ENCODE results near the gene MEGF9.

MEGF9 gene

DNA sequence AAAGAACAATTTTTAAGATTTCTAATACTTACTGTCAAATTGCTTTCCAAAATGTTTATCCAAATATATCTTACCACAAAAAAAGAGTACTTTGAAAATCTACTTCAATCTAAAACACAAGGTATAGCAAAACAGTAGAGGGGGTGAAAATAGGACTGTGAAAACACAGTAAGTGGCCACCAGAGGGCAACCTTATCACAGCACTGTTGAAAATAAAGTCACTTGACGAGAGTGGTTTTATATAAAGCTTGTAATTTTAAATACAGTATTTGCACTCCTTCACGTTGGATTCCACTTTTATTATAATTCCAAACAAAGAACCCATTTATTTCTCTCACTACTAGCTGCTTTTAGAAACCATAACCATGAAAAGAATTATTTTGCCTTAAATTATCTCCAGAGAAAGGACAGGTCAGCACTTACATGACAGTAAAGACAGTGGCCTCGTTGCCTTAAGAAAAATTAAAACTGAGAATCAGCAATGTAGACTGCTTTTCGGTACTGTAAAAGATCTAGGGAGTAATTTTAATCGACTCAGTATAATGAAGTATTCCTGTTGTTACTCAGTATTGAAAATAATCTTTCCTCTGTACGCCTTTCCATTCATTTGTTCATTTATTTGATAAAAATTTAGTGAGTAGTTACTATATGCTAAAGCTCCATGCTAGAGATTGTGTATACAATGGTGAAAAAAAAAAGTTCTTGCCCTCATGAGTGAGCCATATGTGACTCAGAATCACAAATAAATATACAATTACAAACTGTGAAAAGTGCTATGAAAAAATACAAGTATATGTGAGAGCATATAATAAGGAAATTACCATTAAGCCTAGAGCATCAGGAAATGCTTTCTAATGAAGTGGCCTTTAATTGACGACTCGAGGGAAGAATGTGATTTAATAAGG is 94.3 kb downstream of the MEGF9 start:
- DNase-seq = peak; percentile 18 to 75

DNA sequence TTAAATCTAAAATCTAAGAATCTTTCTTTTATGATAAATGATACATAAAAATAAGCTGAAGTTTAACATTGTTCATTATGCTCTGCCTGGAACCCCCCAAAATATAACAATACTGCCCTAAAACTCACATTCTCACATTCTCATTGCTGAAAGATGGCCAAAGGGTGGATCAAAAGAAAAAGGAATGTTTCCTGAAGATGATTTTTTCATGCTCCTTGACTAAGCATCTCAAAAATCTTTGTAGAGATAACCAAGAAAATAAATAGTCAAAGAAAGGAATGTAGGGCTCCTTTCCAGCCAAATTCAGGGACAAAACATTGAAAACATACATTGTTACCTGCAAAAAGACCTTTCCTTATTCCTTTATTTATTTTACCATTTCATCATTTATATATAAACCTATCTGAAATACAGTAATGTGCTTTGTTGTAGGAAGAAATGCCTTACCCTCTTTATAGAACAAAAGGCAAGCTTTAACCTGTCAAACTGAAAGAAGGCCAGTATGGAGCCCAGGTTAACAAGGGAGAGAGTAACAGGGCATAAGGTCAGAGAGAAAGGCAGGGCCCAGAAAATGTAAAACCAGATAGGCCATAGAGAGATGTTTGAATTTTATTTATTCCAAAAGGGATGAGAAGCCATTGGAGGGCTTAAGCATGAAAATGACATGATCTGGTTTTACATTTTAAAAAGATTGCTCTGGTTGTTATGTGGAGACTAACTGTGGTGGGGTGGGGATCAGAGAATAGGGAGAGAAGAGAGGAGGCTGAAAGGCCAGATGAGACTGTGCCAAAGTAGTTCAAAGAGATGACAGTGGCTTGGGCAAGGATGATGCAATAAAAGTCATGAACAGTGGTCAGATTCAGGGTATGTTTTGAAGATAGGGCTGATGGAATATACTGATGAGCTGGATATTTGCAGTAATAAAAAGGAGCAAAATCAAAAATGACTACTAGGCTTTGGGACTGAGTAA is 97.0 kb downstream of the MEGF9 start:
- peak in 1 of 2 experiments; percentile 31 for DNase-seq

DNA sequence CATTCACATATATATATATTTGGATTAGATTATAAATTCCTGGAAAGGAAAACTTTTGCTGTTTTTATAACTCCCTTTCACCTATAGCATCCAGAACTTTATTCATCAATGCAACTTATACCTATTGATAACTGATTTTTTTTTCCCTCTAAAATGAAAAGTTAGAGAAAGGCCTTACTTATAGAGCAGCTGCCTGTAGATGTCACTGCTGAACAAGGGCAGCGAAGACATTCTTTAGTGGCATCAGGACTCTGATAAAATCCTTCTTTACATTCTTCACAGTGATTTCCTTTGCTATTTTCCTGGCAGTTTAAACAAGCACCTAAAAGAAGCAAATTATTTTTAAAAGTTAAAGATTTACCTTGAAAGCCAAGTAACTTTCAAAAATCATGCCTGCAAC is 102.1 kb downstream of the MEGF9 start:
- DNase-seq = no peak

DNA sequence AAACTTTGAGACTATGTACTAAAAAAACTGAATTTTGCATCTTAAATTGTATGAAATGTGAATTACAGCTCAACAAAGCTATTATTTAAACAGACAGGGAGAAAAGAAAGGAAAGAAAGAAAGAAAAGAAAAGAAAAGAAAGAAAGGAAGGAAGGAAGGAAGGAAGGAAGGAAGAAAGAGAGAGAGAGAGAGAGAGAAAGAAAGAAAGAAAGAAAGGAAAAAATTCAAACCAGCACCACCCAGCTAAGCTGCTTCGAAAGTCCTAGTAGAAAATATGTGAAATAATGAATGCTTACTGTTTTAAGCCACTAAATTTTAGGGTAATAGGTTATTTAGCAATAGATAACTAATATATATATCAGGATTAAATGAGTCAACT is 102.6 kb downstream of the MEGF9 start:
- no peak for DNase-seq

DNA sequence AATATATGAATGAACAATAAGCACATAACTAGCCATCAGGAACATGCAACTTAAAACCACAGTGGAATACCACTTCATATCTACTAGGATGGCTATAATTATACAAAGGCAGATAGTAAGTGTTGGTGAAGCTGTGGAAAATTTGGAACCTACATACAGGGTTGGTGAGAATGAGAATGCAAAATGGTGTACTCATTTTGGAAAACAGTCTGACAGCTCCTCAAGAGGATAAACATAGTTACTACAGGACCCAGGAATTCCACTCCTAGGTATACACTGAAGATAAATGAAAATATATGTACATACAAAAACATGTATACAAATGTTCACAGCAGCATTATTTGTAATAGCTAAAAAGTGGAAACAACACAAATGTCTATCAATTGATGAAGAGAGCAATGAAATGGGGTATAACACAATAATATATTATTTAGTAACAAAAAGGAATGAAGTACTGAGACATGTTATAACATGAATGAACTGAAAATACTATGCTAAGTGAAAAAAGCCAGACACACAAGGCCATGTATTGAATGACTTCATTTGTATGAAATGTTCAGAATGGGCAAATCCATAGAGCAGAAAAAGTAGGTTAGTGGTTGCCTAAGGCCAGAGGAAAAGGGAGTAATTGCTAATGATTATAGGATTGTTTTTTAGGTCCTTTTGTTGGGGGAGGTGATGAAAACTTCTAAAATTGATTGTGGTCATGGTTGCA is 103.1 kb downstream of the MEGF9 start:
- DNase-seq = no peak

DNA sequence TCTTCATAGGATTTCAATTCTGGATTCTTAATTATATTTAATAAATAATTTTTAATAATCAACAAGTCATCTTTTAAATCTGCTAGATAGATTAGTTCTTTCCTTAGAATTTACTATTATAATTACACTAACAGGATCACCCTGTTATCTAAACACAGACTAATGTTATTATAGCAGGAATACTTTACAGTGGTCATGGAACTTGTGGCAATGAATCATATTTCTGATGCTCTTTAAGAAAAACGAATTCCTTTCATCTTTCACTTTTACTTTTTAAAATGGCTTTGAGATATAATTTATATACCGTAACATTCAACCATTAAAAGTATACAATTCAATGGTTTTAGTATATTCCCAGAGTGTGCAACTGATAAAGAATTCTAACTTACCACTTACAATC is 104.6 kb downstream of the MEGF9 start:
- DNase-seq = no peak

DNA sequence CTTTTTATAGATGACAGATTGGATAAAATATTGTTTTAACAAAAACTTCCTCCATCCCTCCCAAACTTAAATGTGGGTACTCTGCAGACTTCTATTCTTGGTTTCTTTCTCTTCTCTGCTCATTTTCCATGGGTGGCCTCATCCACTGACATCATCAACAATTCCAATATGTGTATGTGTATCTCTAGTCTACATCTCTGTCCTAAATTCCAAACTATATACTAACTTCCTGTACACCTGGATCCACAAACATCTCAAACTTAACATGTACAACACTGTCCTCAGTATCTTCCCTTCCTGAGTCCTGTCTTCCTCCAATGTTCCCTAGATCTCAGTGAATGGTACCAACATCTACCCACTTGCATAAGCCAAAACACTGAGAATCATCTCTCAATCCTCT is 105.8 kb downstream of the MEGF9 start:
- no peak for DNase-seq

DNA sequence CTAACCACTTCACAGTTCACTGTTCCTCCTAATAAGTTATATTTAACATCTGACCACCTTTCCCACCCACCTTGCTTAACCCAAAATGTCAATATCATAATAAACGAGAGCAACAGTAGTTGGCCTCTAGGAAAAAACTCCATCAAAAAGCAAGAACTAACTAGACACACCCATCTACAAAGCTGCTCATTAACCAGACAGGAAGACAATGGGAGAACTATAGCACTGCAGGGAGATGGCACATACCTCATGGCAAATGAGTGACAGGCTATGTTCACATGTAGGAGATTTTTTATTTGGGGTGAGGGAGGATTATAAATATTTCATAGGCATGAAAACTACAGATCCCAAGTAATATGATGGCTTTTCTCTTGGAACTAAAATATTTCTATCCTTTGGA is 110.7 kb downstream of the MEGF9 start:
- no peak for DNase-seq

DNA sequence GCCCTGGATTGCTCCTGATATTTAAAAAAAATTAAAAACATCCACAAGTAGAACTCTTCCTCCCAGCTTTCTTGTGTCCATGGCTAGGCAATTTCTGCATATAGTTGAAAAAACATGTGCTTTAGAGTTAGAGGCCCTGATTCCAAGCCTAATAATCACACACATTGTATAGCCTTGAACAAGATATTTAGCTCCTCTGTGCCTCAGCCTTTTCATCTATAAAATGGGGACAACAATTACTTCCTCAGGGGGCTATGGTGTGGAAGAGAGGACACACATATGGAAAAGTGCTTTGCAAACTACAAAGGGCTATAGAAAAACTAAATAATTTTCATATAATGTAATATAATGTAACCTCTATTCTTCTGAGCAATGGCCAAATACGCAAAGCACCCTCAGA is 111.3 kb downstream of the MEGF9 start:
- no peak for DNase-seq

DNA sequence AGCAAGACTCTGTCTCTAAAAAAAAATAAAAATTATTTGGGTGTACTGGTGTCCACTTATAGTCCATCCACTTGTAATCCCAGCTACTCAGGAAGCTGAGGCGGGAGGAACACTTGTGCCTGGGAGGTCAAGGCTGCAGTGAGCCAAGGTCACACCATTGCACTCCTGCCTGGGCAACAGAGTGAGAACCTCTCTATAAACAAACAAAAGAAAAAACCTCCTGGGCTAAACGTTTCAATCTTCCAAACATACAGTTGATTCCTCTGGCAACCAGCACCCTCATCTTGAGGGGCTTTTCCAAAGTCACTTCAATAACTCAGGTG is 120.4 kb downstream of the MEGF9 start:
- DNase-seq = no peak

DNA sequence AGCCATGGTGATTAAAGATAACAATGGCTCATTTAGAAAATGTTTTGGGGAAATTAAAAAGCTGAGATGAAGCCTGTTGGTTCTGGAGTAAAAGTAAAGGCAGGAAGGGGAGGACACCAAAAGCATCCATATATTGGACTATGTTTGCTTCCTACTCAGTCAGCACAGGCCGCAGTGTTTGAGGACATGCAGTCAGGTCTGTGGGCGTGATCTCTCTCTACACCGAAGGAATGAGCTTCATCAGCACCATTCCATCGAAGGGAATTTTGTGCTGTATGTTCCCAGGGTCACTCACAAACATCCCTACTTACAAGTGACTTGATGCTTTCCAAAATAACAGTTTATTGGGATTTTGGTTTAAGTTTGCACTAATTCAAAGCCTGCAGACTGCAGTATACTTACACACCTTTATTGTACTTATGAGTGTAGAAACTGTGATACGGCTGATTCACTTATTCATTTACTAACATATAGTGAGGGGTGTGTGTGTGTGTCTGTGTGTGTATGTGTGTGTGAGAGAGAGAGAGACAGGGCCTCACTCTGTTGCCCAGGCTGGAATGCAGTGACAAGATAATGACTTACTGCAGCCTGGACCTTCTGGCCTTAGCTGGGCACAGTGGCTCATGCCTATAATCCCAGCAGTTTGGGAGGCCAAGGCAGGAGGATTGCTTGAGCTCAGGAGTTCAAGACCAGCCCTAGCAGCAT is 120.9 kb downstream of the MEGF9 start:
- DNase-seq = no peak

DNA sequence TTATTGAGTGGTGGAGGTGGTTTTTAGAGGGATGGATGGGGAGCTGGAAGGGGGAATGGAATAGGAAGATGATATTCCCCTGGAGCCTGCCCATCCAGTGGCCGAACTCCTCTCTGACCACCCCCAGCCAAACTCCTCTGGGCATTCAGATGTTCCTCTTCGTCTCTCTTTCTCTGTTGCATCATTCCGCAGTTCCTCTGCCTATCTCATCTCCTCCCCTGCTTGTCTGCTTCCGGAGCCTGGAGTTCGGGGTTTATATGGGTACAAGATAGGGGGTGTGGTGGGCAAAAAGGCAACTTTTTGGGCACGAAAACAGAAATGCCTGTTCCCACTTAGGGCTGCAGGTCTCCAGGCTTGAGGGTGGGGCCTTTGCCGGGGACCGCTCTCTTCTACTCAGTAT is 122.1 kb downstream of the MEGF9 start:
- no peak for DNase-seq

DNA sequence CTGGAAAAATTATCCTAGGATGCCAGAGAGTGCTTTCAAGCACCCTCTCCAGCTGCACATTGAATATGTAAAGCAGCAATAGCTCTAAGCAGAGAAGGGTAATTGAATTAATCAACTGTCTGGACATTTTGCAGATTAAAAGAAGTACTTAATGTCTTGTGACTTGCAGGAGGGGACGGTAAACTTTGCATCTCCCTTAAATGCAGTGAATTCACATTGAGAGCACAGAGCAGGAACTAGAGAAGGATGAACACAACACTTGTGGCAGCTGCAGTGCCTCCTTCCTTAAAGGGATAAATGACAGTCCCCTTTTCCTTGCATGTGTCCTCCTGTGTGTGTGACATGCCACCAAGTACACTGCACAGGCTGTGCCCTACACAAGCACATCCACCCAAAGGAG is 126.9 kb downstream of the MEGF9 start:
- peak; percentile 35 to 44 for DNase-seq

DNA sequence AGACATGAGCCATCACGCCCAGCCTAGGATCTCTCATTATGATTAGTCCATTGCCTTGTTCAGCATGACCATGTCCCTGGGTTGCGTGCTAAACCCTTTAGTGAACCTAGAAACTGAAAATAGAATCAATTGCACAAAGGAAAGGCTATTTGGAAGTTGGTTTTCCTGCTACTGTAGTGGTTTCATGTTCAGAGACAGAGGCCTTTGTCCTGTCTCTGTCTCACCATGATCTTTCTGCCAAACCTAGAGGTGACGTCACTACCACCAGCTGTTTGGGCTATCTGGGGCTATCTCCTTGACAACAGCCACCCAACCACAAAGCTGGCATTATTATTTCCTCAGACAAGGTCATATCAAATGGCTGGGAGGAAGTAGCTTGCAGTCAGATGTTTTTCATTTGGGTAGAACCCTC is 130.3 kb downstream of the MEGF9 start:
- peak in 1 of 2 experiments; percentile 10 for DNase-seq

DNA sequence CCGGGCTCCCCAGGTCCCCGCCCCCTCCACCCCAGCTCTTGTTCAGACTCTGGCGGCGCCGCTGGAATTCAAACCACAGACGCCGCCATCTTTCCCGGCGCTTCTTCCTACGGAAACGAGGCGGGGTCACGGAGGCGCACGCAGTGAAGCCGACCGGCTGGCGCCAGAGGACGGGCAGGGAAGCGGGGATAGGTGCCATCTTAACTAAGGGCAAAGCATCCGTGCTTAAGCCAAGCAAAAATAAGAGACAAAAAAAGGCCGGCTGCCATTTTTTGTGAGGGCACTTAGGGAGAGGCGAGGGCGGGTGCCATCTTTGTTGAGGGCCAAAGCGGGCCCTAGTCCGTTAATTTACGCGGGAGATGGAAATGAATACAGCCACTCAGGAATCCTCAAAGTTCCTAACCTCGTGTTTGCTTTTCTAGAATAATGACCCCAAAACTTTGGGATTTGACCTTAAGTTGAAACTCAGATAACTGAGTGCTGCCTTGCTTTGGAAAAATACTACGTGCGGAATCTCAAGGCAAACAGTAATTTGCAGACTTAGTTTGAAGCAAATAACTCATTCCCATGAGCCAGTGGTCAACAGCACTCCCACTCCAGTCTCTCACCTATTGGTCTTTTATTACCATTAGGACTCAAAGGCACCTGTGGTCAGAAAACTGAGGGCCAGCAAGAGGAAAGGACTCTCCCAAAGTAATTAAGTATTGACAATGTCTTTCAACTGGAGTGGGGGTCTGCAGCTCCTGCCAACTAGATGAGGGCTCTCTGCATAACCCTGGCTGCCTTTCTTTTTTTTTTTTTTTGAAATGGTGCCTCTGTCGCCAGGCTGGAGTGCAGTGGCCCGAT is 134.0 kb downstream of the MEGF9 start, which contains the start of gene CDK5RAP2:
Gene CDK5RAP2, minus strand, starts transcription at position 117 of the 846 bp plus-strand sequence. CDS start 189 bp downstream, outside the sequence.
- peak; percentile 95 to 96 for DNase-seq

DNA sequence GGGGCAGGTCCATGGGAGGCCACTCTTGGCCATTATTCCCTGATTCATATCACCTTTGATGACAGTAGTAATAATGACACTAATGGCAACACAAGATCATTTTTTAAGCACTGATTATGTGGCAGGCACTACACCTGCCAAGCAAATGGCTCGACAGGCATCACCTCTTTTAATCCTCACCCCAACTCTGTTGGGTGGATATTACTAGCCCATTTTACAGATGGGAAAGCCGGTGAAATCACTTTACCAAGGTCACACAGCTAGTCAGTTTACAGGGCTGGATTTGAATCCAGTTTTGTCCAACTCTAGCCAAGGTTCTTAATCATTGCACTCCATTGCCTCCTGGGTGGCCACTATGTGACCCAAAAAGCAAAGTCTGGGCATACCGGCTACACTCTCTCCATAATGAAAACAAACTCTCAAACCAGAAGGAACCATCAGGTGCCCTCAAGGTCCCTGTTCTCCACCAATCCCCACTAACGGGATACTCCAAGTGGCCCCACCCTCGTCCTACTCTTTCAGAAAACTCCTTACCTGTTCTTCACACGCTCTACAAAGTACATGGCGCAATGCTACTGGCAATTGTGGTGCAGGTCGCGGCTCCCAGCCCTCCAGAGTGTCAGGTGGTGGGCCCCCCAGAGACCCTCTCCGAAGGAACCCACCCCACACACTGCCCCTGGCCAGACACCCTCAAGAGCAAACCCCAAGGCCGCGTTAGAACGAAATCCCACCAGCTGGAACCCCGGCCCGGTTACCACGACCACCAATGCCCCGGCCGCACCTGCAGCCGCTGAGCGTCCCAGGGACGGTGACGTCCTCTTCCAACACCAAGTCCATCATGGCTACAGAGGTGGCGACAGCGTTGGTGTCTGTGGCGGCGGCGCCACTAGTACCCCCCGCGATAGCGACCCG is 134.9 kb downstream of the MEGF9 start:
- DNase-seq = peak in 1 of 2 experiments; percentile 21

DNA sequence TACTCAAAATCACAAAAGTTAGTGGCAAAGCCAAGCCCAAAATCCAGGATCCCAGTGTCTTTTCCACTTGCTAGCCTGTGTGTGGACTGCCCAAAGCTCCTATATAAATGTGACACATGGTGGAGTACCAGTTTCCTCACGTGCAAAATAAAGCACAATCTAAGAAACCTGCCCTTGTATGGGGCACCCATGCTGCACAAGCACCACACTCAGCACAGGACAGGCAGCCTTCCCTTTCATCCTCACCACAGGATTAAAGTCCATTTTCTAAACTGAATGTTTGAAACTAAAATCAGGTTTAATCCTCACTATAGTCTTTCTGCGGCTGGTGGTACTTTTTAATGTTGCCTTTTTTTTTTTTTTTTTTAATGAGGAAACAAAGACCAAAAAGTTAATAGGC is 139.8 kb downstream of the MEGF9 start:
- no peak for DNase-seq

DNA sequence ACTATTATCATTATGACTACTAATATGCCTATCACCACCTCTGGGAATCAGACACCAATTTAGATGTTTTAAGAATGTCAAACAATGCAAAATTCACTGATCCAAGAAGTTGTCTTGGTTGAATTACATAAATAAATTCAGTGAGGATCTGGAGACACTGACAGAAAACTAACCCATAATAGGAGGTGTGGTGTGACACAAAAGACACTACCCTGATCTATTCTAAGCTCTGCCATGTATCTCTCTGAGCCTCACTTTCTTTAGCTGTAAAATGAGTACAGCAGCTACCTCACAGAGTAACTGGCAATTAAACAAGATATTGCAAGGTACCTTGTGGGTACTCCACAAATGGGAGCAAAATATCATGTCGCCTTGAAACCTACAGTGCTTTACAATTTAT is 141.8 kb downstream of the MEGF9 start:
- no peak for DNase-seq

DNA sequence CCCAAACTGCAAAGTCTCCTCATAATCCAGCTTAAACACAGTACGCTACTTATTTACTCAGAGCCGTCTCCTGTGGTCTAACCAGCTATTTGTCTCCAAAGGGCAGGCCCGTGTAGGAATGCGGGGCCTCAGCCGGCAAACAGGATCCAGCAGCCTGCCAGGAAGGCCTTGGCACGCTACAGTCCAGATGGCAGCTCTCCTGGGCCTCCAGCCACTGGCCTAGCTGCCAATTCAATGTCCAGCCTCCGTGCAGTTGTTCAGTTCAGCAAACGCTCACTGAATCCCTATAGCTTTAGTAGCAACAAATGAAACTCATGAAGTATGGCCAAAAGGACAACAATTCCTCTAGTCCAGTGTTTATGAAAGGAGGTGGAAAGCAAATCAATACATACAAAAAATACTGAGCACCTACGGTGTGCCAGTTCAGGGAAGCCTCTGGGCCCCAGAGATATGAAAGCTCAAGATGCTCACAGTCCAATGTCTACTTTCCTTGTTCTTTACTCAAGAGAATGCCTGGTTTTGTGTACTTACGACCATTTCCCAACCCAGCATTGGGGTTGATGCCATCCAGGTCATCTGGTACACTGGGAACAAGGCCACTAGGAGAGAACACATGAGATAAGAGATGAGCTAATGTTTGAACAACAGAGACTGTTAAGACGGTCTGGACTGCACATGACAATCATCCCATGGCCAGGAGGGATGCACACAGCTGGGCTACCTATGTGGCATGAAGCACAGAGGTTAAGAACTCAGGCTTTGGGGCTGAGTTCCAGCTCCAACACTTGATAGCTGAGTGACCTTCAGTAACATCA is 142.6 kb downstream of the MEGF9 start:
- no peak for DNase-seq

Measured in NCI-H526 (cell line).